HepG2 (cell line): ENCODE data around the gene TMEM187. TPM values are rescaled to one million over a fixed set of nuclear protein-coding genes. Genes with fewer than 3 reads are reported as not detected.

Experiments used
- ARNTL ChIP-seq: sonication (generic); formaldehyde crosslinking; IDR thresholded peaks from 2 replicates; pipeline ENCODE4 v1.4.0; 2020; ENCODE audit warnings: mild to moderate bottlenecking, missing genetic modification reagents
- ASH2L ChIP-seq: fragments of 300-600, 200-600 bp; sonication (generic); IDR thresholded peaks from 2 replicates; pipeline ENCODE4 v1.7.0; 2017; ENCODE audit warnings: low read depth, mild to moderate bottlenecking, moderate library complexity, mixed read lengths, low read length; ENCODE audit not compliant: insufficient read length
- BRD4 ChIP-seq: sonication (generic); formaldehyde crosslinking; IDR thresholded peaks from 2 replicates; pipeline ENCODE4 v1.4.0; 2020; ENCODE audit warnings: missing genetic modification reagents
- HNRNPH1 ChIP-seq: fragments of 200-400 bp; formaldehyde crosslinking; optimal IDR thresholded peaks from 2 replicates; pipeline ENCODE3; 2017; ENCODE audit warnings: mild to moderate bottlenecking, low read depth, low read length
- HOXA3 ChIP-seq: sonication (generic); formaldehyde crosslinking; IDR thresholded peaks from 2 replicates; pipeline ENCODE4 v1.5.0; 2020; ENCODE audit warnings: missing genetic modification reagents
- HOXD1 ChIP-seq: sonication (generic); formaldehyde crosslinking; IDR thresholded peaks from 2 replicates; pipeline ENCODE4 v1.5.0; 2020; ENCODE audit warnings: missing genetic modification reagents
- KAT2B ChIP-seq: fragments of 150-350 bp; IDR thresholded peaks from 2 replicates; pipeline ENCODE4 v1.6.1; 2014; ENCODE audit warnings: low read depth, low read length, borderline replicate concordance
- LBX2 ChIP-seq: sonication (generic); formaldehyde crosslinking; IDR thresholded peaks from 2 replicates; pipeline ENCODE4 v1.5.0; 2020; ENCODE audit warnings: missing genetic modification reagents, mild to moderate bottlenecking, borderline replicate concordance
- MYC ChIP-seq: sonication (generic); formaldehyde crosslinking; IDR thresholded peaks from 2 replicates; pipeline ENCODE4 v1.9.0; 2021; ENCODE audit warnings: missing genetic modification reagents, borderline replicate concordance
- PHF20 ChIP-seq: sonication (generic); formaldehyde crosslinking; IDR thresholded peaks from 2 replicates; pipeline ENCODE4 v1.5.0; 2020; ENCODE audit warnings: mild to moderate bottlenecking, missing genetic modification reagents
- PITX1 ChIP-seq: sonication (generic); formaldehyde crosslinking; IDR thresholded peaks from 2 replicates; pipeline ENCODE4 v1.5.1; 2020; ENCODE audit warnings: mild to moderate bottlenecking, missing genetic modification reagents
- SMAD1 ChIP-seq: sonication (generic); formaldehyde crosslinking; IDR thresholded peaks from 2 replicates; pipeline ENCODE4 v1.4.0; 2020; ENCODE audit warnings: missing genetic modification reagents, low read depth, mild to moderate bottlenecking, borderline replicate concordance
- TFE3 ChIP-seq: IDR thresholded peaks from 2 replicates; pipeline ENCODE4 v1.6.1; 2016
- THAP8 ChIP-seq: sonication (generic); formaldehyde crosslinking; IDR thresholded peaks from 2 replicates; pipeline ENCODE4 v1.5.1; 2020; ENCODE audit warnings: missing genetic modification reagents, mild to moderate bottlenecking, borderline replicate concordance
- TRIM22 ChIP-seq: fragments of 450-650 bp; IDR thresholded peaks from 2 replicates; pipeline ENCODE4 v1.6.1; 2017
- TSC22D2 ChIP-seq: sonication (generic); formaldehyde crosslinking; IDR thresholded peaks from 2 replicates; pipeline ENCODE4 v1.5.1; 2020; ENCODE audit warnings: missing genetic modification reagents, mild to moderate bottlenecking, borderline replicate concordance
- ZNF101 ChIP-seq: sonication (generic); formaldehyde crosslinking; IDR thresholded peaks from 2 replicates; pipeline ENCODE4 v1.4.0; 2020; ENCODE audit warnings: mild to moderate bottlenecking, low read depth, missing genetic modification reagents, borderline replicate concordance
- ZNF235 ChIP-seq: sonication (generic); formaldehyde crosslinking; IDR thresholded peaks from 2 replicates; pipeline ENCODE4 v1.8.1; 2023; ENCODE audit warnings: mild to moderate bottlenecking, missing genetic modification reagents, borderline replicate concordance
- ZNF317 ChIP-seq: sonication (generic); formaldehyde crosslinking; IDR thresholded peaks from 2 replicates; pipeline ENCODE4 v1.5.0; 2020; ENCODE audit warnings: mild to moderate bottlenecking, missing genetic modification reagents
- ZNF350 ChIP-seq: sonication (generic); formaldehyde crosslinking; IDR thresholded peaks from 2 replicates; pipeline ENCODE4 v1.4.0; 2020; ENCODE audit warnings: mild to moderate bottlenecking, low read depth, missing genetic modification reagents, borderline replicate concordance
- ZNF354B ChIP-seq: sonication (generic); formaldehyde crosslinking; IDR thresholded peaks from 2 replicates; pipeline ENCODE4 v1.8.0; 2022; ENCODE audit warnings: mild to moderate bottlenecking, missing genetic modification reagents
- ZNF446 ChIP-seq: sonication (generic); formaldehyde crosslinking; IDR thresholded peaks from 2 replicates; pipeline ENCODE4 v1.5.0; 2020; ENCODE audit warnings: mild to moderate bottlenecking, missing genetic modification reagents
- ZNF543 ChIP-seq: sonication (generic); formaldehyde crosslinking; IDR thresholded peaks from 2 replicates; pipeline ENCODE4 v1.4.0; 2020; ENCODE audit warnings: mild to moderate bottlenecking, missing genetic modification reagents
- ZNF557 ChIP-seq: sonication (generic); formaldehyde crosslinking; IDR thresholded peaks from 2 replicates; pipeline ENCODE4 v1.4.0; 2020; ENCODE audit warnings: missing genetic modification reagents
- ZNF790 ChIP-seq: sonication (generic); formaldehyde crosslinking; IDR thresholded peaks from 2 replicates; pipeline ENCODE4 v1.8.0; 2022; ENCODE audit warnings: missing genetic modification reagents, mild to moderate bottlenecking, borderline replicate concordance
- ZSCAN5A ChIP-seq: sonication (generic); formaldehyde crosslinking; IDR thresholded peaks from 2 replicates; pipeline ENCODE4 v1.8.0; 2022; ENCODE audit warnings: mild to moderate bottlenecking, missing genetic modification reagents, borderline replicate concordance
- polyA plus RNA-seq, 8 experiments: library from polyadenylated mRNA; depleted of rRNA in 3 of 8; stranded (reverse) in 7 of 8; unstranded in 1 of 8; fragments of >200 nt; fragmentation: Illumina TruSeq in 4 of 8; extraction: Trizol in 4 of 8; gene quantifications; 2 replicates each; pipeline versions ENCODE4 v1.2.1 to v1.2.3, GENCODE V29; 2011 to 2016; ENCODE audit warnings: low read depth in 4 of 8, missing spikeins in 1 of 8, mixed read lengths in 1 of 8; ENCODE audit not compliant: insufficient read depth in 1 of 8
- total RNA-seq, 5 experiments: library from RNA; depleted of rRNA; stranded (reverse); fragments of >200 nt; fragmentation: Illumina TruSeq; extraction: Trizol; gene quantifications; 2 replicates each; pipeline ENCODE4 v1.2.3, GENCODE V29; 2016; ENCODE audit warnings: low read depth in 1 of 5

Gene TMEM187
- total and polyA plus RNA-seq, 2 of the 13 experiments (the other 11 are each of a cell fraction or from before 2014, with no cell fraction given): 2.2 to 6.2 TPM

GRCh38 chrX:153926858-153927671, 45.5 kb upstream of the TMEM187 start (continued):
- TF ChIP-seq TFE3: no peak
- no peak for TF ChIP-seq LBX2
- no peak for TF ChIP-seq KAT2B
- no peak for TF ChIP-seq ZNF235
- no peak for TF ChIP-seq SMAD1 (CRISPR knock-in tag)
- no peak for TF ChIP-seq PHF20
- TF ChIP-seq TRIM22: no peak
- peak; percentile 18; the same call in 1 of the 2 replicates for TF ChIP-seq ZNF350 (CRISPR knock-in tag)
- no peak for TF ChIP-seq ZNF543
- TF ChIP-seq BRD4: no peak; the same call in 1 of the 2 replicates
- TF ChIP-seq ARNTL (CRISPR knock-in tag): no peak
- TF ChIP-seq ZNF790 (CRISPR knock-in tag): no peak
- no peak for TF ChIP-seq ZNF557 (CRISPR knock-in tag)
- TF ChIP-seq ZSCAN5A: no peak
- TF ChIP-seq HOXD1 (CRISPR knock-in tag): no peak
- TF ChIP-seq ZNF317 (CRISPR knock-in tag): no peak
- TF ChIP-seq HOXA3 (CRISPR knock-in tag): peak; percentile 36; the same call in 1 of the 2 replicates
- TF ChIP-seq HNRNPH1: no peak
- TF ChIP-seq ZNF446 (CRISPR knock-in tag): no peak
- no peak for TF ChIP-seq ASH2L
- TF ChIP-seq PITX1: no peak
- no peak for TF ChIP-seq ZNF101
- TF ChIP-seq MYC (CRISPR knock-in tag): no peak
- TF ChIP-seq TSC22D2: no peak
- TF ChIP-seq THAP8 (CRISPR knock-in tag): no peak
- no peak for TF ChIP-seq ZNF354B (CRISPR knock-in tag)
